Kidney (tissue), 14 donors: ENCODE measurements around the gene NHLH2. TPM values are rescaled to one million over a fixed set of nuclear protein-coding genes. Genes with fewer than 3 reads are reported as not detected.

Experiments
- DNase-seq, 5 donors: peaks; one replicate each; pipeline ENCODE4 v3.0.0-alpha.2; 2013 to 2020
- FAIRE-seq: peaks from 2 replicates; lab custom pipeline; 2012; peaks lifted over from hg19 to GRCh38; lab: Jason Lieb, UNC
- H3K27ac ChIP-seq, 2 donors: one replicate each; pipeline ENCODE4 v1.7.0; 2013; ENCODE audit warnings: low read depth in 2 of 2, low read length in 2 of 2, inconsistent platforms in 1 of 2
- H3K27me3 ChIP-seq: one replicate; pipeline ENCODE4 v1.7.1; 2013; ENCODE audit warnings: low read length, inconsistent platforms; ENCODE audit not compliant: control insufficient read depth, insufficient read depth
- H3K36me3 ChIP-seq, 3 donors: one replicate each; pipeline versions ENCODE4 v1.7.0 to v1.7.1; 2013; ENCODE audit warnings: low read length in 3 of 3, control low read depth in 1 of 3, inconsistent platforms in 1 of 3; ENCODE audit not compliant: insufficient read depth in 3 of 3, control insufficient read depth in 2 of 3
- H3K4me1 ChIP-seq, 3 donors: one replicate each; pipeline versions ENCODE4 v1.7.0 to v1.7.1; 2013; ENCODE audit warnings: low read length in 3 of 3, inconsistent platforms in 1 of 3, low read depth in 1 of 3; ENCODE audit not compliant: control insufficient read depth in 2 of 3, insufficient read depth in 2 of 3
- H3K4me3 ChIP-seq, 3 donors: one replicate each; pipeline versions ENCODE4 v1.7.0 to v1.8.1; 2013; ENCODE audit warnings: low read length in 3 of 3, control low read depth in 1 of 3, inconsistent platforms in 1 of 3
- H3K9ac ChIP-seq, 3 donors: one replicate each; pipeline versions ENCODE4 v1.7.0 to v1.7.1; 2013; ENCODE audit warnings: low read length in 3 of 3, control low read depth in 1 of 3, inconsistent platforms in 1 of 3
- H3K9me3 ChIP-seq, 3 donors: one replicate each; pipeline versions ENCODE4 v1.7.0 to v1.7.1; 2013; ENCODE audit warnings: low read length in 3 of 3, control low read depth in 1 of 3, inconsistent platforms in 1 of 3; ENCODE audit not compliant: control insufficient read depth in 2 of 3, insufficient read depth in 1 of 3
- CTCF ChIP-seq: IDR thresholded peaks from 3 replicates; pipeline ENCODE4 v1.5.1; 2012; ENCODE audit warnings: mild to moderate bottlenecking, moderate library complexity, borderline replicate concordance; ENCODE audit not compliant: insufficient read depth; ENCODE audit errors: extremely low read depth
- intact Hi-C: fragments of 100-400 bp; cut with DNase I; formaldehyde crosslinking; loops from one replicate; pipeline ENCODE4 v1.11.1; 2022
- polyA plus RNA-seq: library from polyadenylated mRNA; stranded (reverse); fragments of 350-450 nt; fragmentation: Illumina TruSeq; extraction: RNeasy Lipid Tissue Mini Kit (QIAGEN cat#74804); gene quantifications from one replicate; pipeline ENCODE4 v1.2.3, GENCODE V29; 2014; ENCODE audit warnings: low read depth, low replicate concordance; ENCODE audit not compliant: insufficient read depth
- total RNA-seq: library from RNA; stranded (reverse); fragmentation: NEBNext Ultra II Directional; extraction: Animal tissue kit (Norgen Biotek cat#: 25700); gene quantifications from one replicate; pipeline ENCODE4 v1.2.1, GENCODE V29; 2021
- donor health status: control.
- donor health status: control.
- donor health status: control.
- donor health status: control.
- donor health status: control.
- donor health status: DM: yes; HTN: yes; CAD: no.
- donor health status: Normal renal cell carcinoma (clear cell type).

The NHLH2 gene
- total and polyA plus RNA-seq, 2 donors from 2014 or later, result not detected

- TF ChIP-seq CTCF, result no peak
- no peak overlapping the region for H3K27ac ChIP-seq
- no peaks in the 10 kb centered on the region for H3K9me3 ChIP-seq
- DNase-seq (no peak), FAIRE-seq (no peak)
- no peaks in the 10 kb centered on the region for H3K36me3 ChIP-seq
- intact Hi-C loops, result no loop called here
- H3K4me1 ChIP-seq, result no peaks in the 10 kb centered on the region
- H3K4me3 ChIP-seq, result no peak overlapping the region
- H3K9ac ChIP-seq, result no peak overlapping the region
- H3K27me3 ChIP-seq, result no peaks in the 10 kb centered on the region
These were observed 50.1 kb downstream of the NHLH2 start for GRCh38 chr1:115790846-115791245.

GRCh38 chr1:115790356-115790755 lies 50.6 kb downstream of the NHLH2 start:
- Histone ChIP-seq H3K27ac (no peak overlapping the region), H3K4me3 (no peak overlapping the region), H3K36me3 (no peaks in the 10 kb centered on the region), H3K27me3 (no peaks in the 10 kb centered on the region), H3K9me3 (no peaks in the 10 kb centered on the region), H3K4me1 (no peaks in the 10 kb centered on the region), H3K9ac (no peak overlapping the region)
- no peak for DNase-seq
- no peak for FAIRE-seq
- TF ChIP-seq CTCF, result no peak
- intact Hi-C loops, result no loop called here

Other genes with a start within 250 kb of the NHLH2 start
- 12.3 TPM for gene VANGL1, start 199.2 kb downstream of the NHLH2 start, total RNA-seq
- 2.7 TPM for gene VANGL1, start 199.2 kb downstream of the NHLH2 start, polyA plus RNA-seq
- 2.3 TPM for gene CASQ2, start 72.4 kb downstream of the NHLH2 start, total RNA-seq
- 2.6 TPM for gene CASQ2, start 72.4 kb downstream of the NHLH2 start, polyA plus RNA-seq
- 9.8 TPM for gene SLC22A15, start 135.4 kb upstream of the NHLH2 start, total RNA-seq
- gene SLC22A15, start 135.4 kb upstream of the NHLH2 start, polyA plus RNA-seq, result 3.5 TPM